H1 (cell line): ENCODE results near the gene FBXO46. TPM values are rescaled to one million over a fixed set of nuclear protein-coding genes. Genes with fewer than 3 reads are reported as not detected.

ENCODE experiments used
- BCL11A ChIP-seq, 2 experiments: IDR thresholded peaks; one replicate each; pipeline ENCODE4 v1.6.1; 2011; ENCODE audit warnings: low read depth in 2 of 2, low read length in 2 of 2, mild to moderate bottlenecking in 2 of 2
- CBX5 ChIP-seq: fragments of 300-800, 300-1000 bp; sonication (generic); IDR thresholded peaks from 2 replicates; pipeline ENCODE4 v1.7.1; 2016; ENCODE audit warnings: antibody characterized with exemption, low read length, low read depth
- polyA plus RNA-seq, 7 experiments: library from polyadenylated mRNA; depleted of rRNA in 3 of 7; stranded (reverse) in 5 of 7; unstranded in 2 of 7; fragments of >200 nt in 5 of 7; fragments of 200-250 nt in 2 of 7; gene quantifications; 1 replicate in 5 of 7; 2 replicates in 1 of 7; 4 replicates in 1 of 7; pipeline versions ENCODE4 v1.2.1 to v1.2.3, GENCODE V29; 2011 to 2013; ENCODE audit warnings: missing spikeins in 2 of 7, mixed read lengths in 2 of 7
- total RNA-seq: library from RNA; stranded (reverse); fragmentation: NEBNext Ultra II Directional; extraction: Animal tissue kit (Norgen Biotek cat#: 25700); gene quantifications from 2 replicates; pipeline ENCODE4 v1.2.1, GENCODE V29; 2021
- TF ChIP-seq, protein P1 (sequence below): fragments of 300-600 bp; sonication (generic); IDR thresholded peaks from 2 replicates; pipeline ENCODE4 v1.7.1; 2012; ENCODE audit warnings: low read length, moderate library complexity, mild to moderate bottlenecking, inconsistent platforms; ENCODE audit not compliant: insufficient replicate concordance
- TF ChIP-seq, protein P2 (sequence below), 3 experiments: IDR thresholded peaks; 1 replicate in 2 of 3; 2 replicates in 1 of 3; pipeline versions ENCODE4 v1.5.1 to v1.6.1; 2011; ENCODE audit warnings: low read length in 3 of 3, mild to moderate bottlenecking in 3 of 3, inconsistent platforms in 2 of 3, low read depth in 1 of 3, moderate library complexity in 1 of 3; ENCODE audit not compliant: insufficient read depth in 1 of 3; ENCODE audit errors: control extremely low read depth in 1 of 3

The FBXO46 gene
- total and polyA plus RNA-seq, 2 of the 8 experiments (the other 6 are each of a cell fraction or from before 2014, with no cell fraction given): 11.2 to 38.9 TPM

DNA sequence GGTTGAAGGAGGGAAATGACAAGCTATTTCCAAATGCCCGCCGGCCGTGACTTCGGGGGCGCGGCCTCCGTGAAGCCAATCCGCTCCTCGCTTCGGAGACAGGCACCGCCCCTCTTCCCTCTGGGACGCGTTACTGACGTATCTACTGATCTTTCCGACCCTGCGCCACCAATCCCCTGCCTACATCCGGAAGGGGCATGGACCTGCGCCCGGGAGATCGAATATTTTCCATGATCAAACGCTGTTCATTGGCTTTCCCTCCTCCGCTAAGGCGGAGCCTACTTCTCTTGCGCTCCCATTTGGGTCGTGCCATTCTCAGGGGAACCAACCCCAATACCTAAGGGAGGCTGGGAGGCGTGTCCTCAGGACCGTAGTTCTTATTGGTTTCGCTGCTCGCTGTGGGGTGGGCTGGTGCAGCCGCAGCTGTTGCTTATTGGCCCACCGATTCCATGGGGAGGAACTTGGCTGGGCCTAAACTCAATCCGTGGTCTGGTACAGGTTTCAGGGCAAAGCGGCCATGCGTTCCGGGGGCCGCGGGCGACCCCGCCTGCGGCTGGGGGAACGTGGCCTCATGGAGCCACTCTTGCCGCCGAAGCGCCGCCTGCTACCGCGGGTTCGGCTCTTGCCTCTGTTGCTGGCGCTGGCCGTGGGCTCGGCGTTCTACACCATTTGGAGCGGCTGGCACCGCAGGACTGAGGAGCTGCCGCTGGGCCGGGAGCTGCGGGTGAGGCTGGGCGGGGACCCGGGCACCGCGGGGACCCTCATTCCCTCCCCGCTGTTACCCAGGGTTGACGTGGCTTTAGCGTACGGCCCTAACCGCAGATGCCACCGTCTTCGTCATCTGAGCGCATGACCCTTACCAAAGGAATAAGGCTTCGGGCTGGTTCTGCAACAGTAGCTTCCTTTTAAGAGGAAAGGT, 38.2 kb downstream of the FBXO46 start, which contains the start of gene QPCTL (continued):
- TF ChIP-seq, protein P1, sequence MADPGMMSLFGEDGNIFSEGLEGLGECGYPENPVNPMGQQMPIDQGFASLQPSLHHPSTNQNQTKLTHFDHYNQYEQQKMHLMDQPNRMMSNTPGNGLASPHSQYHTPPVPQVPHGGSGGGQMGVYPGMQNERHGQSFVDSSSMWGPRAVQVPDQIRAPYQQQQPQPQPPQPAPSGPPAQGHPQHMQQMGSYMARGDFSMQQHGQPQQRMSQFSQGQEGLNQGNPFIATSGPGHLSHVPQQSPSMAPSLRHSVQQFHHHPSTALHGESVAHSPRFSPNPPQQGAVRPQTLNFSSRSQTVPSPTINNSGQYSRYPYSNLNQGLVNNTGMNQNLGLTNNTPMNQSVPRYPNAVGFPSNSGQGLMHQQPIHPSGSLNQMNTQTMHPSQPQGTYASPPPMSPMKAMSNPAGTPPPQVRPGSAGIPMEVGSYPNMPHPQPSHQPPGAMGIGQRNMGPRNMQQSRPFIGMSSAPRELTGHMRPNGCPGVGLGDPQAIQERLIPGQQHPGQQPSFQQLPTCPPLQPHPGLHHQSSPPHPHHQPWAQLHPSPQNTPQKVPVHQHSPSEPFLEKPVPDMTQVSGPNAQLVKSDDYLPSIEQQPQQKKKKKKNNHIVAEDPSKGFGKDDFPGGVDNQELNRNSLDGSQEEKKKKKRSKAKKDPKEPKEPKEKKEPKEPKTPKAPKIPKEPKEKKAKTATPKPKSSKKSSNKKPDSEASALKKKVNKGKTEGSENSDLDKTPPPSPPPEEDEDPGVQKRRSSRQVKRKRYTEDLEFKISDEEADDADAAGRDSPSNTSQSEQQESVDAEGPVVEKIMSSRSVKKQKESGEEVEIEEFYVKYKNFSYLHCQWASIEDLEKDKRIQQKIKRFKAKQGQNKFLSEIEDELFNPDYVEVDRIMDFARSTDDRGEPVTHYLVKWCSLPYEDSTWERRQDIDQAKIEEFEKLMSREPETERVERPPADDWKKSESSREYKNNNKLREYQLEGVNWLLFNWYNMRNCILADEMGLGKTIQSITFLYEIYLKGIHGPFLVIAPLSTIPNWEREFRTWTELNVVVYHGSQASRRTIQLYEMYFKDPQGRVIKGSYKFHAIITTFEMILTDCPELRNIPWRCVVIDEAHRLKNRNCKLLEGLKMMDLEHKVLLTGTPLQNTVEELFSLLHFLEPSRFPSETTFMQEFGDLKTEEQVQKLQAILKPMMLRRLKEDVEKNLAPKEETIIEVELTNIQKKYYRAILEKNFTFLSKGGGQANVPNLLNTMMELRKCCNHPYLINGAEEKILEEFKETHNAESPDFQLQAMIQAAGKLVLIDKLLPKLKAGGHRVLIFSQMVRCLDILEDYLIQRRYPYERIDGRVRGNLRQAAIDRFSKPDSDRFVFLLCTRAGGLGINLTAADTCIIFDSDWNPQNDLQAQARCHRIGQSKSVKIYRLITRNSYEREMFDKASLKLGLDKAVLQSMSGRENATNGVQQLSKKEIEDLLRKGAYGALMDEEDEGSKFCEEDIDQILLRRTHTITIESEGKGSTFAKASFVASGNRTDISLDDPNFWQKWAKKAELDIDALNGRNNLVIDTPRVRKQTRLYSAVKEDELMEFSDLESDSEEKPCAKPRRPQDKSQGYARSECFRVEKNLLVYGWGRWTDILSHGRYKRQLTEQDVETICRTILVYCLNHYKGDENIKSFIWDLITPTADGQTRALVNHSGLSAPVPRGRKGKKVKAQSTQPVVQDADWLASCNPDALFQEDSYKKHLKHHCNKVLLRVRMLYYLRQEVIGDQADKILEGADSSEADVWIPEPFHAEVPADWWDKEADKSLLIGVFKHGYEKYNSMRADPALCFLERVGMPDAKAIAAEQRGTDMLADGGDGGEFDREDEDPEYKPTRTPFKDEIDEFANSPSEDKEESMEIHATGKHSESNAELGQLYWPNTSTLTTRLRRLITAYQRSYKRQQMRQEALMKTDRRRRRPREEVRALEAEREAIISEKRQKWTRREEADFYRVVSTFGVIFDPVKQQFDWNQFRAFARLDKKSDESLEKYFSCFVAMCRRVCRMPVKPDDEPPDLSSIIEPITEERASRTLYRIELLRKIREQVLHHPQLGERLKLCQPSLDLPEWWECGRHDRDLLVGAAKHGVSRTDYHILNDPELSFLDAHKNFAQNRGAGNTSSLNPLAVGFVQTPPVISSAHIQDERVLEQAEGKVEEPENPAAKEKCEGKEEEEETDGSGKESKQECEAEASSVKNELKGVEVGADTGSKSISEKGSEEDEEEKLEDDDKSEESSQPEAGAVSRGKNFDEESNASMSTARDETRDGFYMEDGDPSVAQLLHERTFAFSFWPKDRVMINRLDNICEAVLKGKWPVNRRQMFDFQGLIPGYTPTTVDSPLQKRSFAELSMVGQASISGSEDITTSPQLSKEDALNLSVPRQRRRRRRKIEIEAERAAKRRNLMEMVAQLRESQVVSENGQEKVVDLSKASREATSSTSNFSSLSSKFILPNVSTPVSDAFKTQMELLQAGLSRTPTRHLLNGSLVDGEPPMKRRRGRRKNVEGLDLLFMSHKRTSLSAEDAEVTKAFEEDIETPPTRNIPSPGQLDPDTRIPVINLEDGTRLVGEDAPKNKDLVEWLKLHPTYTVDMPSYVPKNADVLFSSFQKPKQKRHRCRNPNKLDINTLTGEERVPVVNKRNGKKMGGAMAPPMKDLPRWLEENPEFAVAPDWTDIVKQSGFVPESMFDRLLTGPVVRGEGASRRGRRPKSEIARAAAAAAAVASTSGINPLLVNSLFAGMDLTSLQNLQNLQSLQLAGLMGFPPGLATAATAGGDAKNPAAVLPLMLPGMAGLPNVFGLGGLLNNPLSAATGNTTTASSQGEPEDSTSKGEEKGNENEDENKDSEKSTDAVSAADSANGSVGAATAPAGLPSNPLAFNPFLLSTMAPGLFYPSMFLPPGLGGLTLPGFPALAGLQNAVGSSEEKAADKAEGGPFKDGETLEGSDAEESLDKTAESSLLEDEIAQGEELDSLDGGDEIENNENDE: no peak
- no peak for TF ChIP-seq CBX5
- TF ChIP-seq BCL11A (IDR thresholded peaks at IDR 0.05; ENCODE audit: low read depth in 2 of 2, low read length in 2 of 2): no peak
- TF ChIP-seq, protein P2, sequence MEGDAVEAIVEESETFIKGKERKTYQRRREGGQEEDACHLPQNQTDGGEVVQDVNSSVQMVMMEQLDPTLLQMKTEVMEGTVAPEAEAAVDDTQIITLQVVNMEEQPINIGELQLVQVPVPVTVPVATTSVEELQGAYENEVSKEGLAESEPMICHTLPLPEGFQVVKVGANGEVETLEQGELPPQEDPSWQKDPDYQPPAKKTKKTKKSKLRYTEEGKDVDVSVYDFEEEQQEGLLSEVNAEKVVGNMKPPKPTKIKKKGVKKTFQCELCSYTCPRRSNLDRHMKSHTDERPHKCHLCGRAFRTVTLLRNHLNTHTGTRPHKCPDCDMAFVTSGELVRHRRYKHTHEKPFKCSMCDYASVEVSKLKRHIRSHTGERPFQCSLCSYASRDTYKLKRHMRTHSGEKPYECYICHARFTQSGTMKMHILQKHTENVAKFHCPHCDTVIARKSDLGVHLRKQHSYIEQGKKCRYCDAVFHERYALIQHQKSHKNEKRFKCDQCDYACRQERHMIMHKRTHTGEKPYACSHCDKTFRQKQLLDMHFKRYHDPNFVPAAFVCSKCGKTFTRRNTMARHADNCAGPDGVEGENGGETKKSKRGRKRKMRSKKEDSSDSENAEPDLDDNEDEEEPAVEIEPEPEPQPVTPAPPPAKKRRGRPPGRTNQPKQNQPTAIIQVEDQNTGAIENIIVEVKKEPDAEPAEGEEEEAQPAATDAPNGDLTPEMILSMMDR (IDR thresholded peaks at IDR 0.05; ENCODE audit: control extremely low read depth in 1 of 3, insufficient read depth in 1 of 3, low read depth in 1 of 3, low read length in 3 of 3): no peak
